ENCODE results near the gene TSPAN32. TPM values are rescaled to one million over a fixed set of nuclear protein-coding genes. Genes with fewer than 3 reads are reported as not detected.
"Not testable (repeated sequence)": the region's sequence is repeated elsewhere in the genome, so short reads cannot be mapped to it uniquely, and the experiment has no call there.

The TSPAN32 gene
- total RNA-seq, 1 experiment from 2014 or later = not detected

GRCh38 chr11:2277933-2278523, 23.8 kb upstream of the TSPAN32 start:
- no peak for DNase-seq (ENCODE audit: low spot score)
- BruUV-seq (replicated peaks) = no TSS peak

GRCh38 chr11:2280208-2280607, 21.6 kb upstream of the TSPAN32 start:
- Histone ChIP-seq H3K36me3 (ENCODE audit: insufficient read depth, low read length, poor library complexity, severe bottlenecking) (no peaks in the 10 kb centered on the region), H3K4me3 (ENCODE audit: low read depth, low read length, poor library complexity, severe bottlenecking) (no peak overlapping the region), H3K9me3 (ENCODE audit: low read depth, low read length, poor library complexity, severe bottlenecking) (no peaks in the 10 kb centered on the region), H3K27me3 (replicated peaks; ENCODE audit: insufficient read depth, low read depth, low read length, poor library complexity) (peaks cover 54% of the 10 kb centered on the region), H3K27ac (ENCODE audit: low read depth, low read length, poor library complexity, severe bottlenecking) (no peak overlapping the region), H3K4me1 (ENCODE audit: insufficient read depth, low read length, poor library complexity, severe bottlenecking) (no peaks in the 10 kb centered on the region)
- intact Hi-C loops (cut with micrococcal nuclease; ENCODE audit: unreplicated experiment) = no loop called here
- ChIA-PET POLR2A (ENCODE audit: low non-redundant PET) (no interaction called here), CTCF (no interaction called here)
- no peak for DNase-seq (ENCODE audit: low spot score)
- TF ChIP-seq EZH2 (IDR thresholded peaks at IDR 0.05; ENCODE audit: borderline replicate concordance, low read depth, low read length, poor library complexity, severe bottlenecking) (no peak), CTCF (conservative IDR thresholded peaks at IDR 0.05; ENCODE audit: low read depth, low read length) (no peak)
- BruUV-seq (replicated peaks) = no TSS peak

More at GRCh38 chr11:2277933-2278523, 23.8 kb upstream of the TSPAN32 start:
- no peaks in the 10 kb centered on the region for H3K36me3 ChIP-seq (ENCODE audit: insufficient read depth, low read length, poor library complexity, severe bottlenecking)
- POLR2A ChIA-PET (ENCODE audit: low non-redundant PET) = no interaction called here
- CTCF ChIA-PET = no interaction called here
- no peak overlapping the region for H3K4me3 ChIP-seq (ENCODE audit: low read depth, low read length, poor library complexity, severe bottlenecking)
- H3K4me1 ChIP-seq (ENCODE audit: insufficient read depth, low read length, poor library complexity, severe bottlenecking) = no peaks in the 10 kb centered on the region
- intact Hi-C loops (cut with micrococcal nuclease; ENCODE audit: unreplicated experiment) = no loop called here
- peaks cover 64% of the 10 kb centered on the region for H3K27me3 ChIP-seq (replicated peaks; ENCODE audit: insufficient read depth, low read depth, low read length, poor library complexity)
- H3K9me3 ChIP-seq (ENCODE audit: low read depth, low read length, poor library complexity, severe bottlenecking) = no peaks in the 10 kb centered on the region
- no peak overlapping the region for H3K27ac ChIP-seq (ENCODE audit: low read depth, low read length, poor library complexity, severe bottlenecking)
- TF ChIP-seq CTCF (conservative IDR thresholded peaks at IDR 0.05; ENCODE audit: low read depth, low read length) = no peak
- TF ChIP-seq EZH2 (IDR thresholded peaks at IDR 0.05; ENCODE audit: borderline replicate concordance, low read depth, low read length, poor library complexity, severe bottlenecking) = no peak

GRCh38 chr11:2286350-2286749, 15.5 kb upstream of the TSPAN32 start:
- H3K4me1 ChIP-seq (ENCODE audit: insufficient read depth, low read length, poor library complexity, severe bottlenecking); BruUV-seq (replicated peaks); H3K4me3 ChIP-seq (ENCODE audit: low read depth, low read length, poor library complexity, severe bottlenecking); CTCF ChIA-PET; H3K27ac ChIP-seq (ENCODE audit: low read depth, low read length, poor library complexity, severe bottlenecking); DNase-seq (ENCODE audit: low spot score); POLR2A ChIA-PET (ENCODE audit: low non-redundant PET); H3K36me3 ChIP-seq (ENCODE audit: insufficient read depth, low read length, poor library complexity, severe bottlenecking); H3K9me3 ChIP-seq (ENCODE audit: low read depth, low read length, poor library complexity, severe bottlenecking); intact Hi-C loops (cut with micrococcal nuclease; ENCODE audit: unreplicated experiment): not testable (repeated sequence)
- peaks cover 22% of the 10 kb centered on the region for H3K27me3 ChIP-seq (replicated peaks; ENCODE audit: insufficient read depth, low read depth, low read length, poor library complexity)

- Histone ChIP-seq H3K4me1 (ENCODE audit: insufficient read depth, low read length, poor library complexity, severe bottlenecking) (no peaks in the 10 kb centered on the region), H3K9me3 (ENCODE audit: low read depth, low read length, poor library complexity, severe bottlenecking) (no peaks in the 10 kb centered on the region), H3K4me3 (ENCODE audit: low read depth, low read length, poor library complexity, severe bottlenecking) (no peak overlapping the region), H3K27me3 (replicated peaks; ENCODE audit: insufficient read depth, low read depth, low read length, poor library complexity) (peaks cover 15% of the 10 kb centered on the region), H3K27ac (ENCODE audit: low read depth, low read length, poor library complexity, severe bottlenecking) (no peak overlapping the region), H3K36me3 (ENCODE audit: insufficient read depth, low read length, poor library complexity, severe bottlenecking) (no peaks in the 10 kb centered on the region)
- no TSS peak for BruUV-seq (replicated peaks)
- no peak for DNase-seq (ENCODE audit: low spot score)
- TF ChIP-seq EZH2 (IDR thresholded peaks at IDR 0.05; ENCODE audit: borderline replicate concordance, low read depth, low read length, poor library complexity, severe bottlenecking) (no peak), CTCF (conservative IDR thresholded peaks at IDR 0.05; ENCODE audit: low read depth, low read length) (no peak)
- intact Hi-C loops (cut with micrococcal nuclease; ENCODE audit: unreplicated experiment) = no loop called here
- ChIA-PET CTCF (no interaction called here), POLR2A (ENCODE audit: low non-redundant PET) (no interaction called here)
Observed at GRCh38 chr11:2287091-2287490, 14.7 kb upstream of the TSPAN32 start.

Measured in A673 (cell line).